GM18517 (cell line): ENCODE data around the gene TRPV3.
"Not testable (repeated sequence)": the region's sequence is repeated elsewhere in the genome, so short reads cannot be mapped to it uniquely, and the experiment has no call there.

ENCODE experiments used
- ATAC-seq: cut with Tn5 transposase; IDR thresholded peaks from one replicate; pipeline ENCODE4 v1.9.1; 2021; ENCODE audit warnings: mild to moderate bottlenecking, moderate library complexity; ENCODE audit not compliant: unreplicated experiment

Gene TRPV3

DNA sequence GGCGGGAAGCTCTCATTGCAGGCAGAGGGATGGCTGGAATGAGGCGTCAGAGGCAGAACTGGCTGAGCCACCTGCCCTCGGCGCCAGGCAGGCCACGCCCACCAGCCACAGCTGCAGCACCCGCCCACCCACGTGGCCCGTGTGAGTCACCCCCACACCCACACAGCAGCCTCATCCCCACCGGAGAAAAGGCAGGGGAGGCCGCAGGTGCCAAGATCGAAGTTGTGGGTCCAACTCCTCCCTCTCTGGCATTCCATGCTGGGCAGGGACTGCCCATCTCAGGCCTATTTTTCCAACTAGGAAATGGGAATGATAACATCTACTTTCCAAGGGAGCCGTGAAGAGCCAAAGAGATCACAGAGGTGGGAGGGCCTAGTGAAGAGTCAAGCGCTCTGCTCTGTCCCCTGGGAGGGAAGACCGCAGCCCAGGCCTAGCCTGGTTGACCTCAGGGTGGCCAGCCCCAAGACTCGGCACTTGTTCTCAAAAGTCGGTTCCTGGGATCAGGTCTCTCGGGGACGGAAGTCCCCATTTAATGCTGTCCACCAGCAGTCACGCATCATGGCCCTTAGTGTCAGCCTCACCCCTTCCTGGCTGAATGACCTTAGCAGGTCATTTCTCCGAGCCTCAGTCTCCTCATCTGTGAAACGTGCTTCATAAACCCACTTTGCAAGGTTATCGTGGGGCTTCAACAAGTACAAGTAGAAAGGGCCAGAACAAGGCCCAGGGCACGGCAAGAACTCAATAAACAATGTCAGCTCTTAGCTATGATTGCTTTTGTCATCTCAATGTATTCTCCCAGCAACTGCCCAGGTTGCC lies at the start of gene TRPV3:
TRPV3 (minus strand) TSS at position 45 of the 816 bp plus-strand sequence. CDS start 2,962 bp downstream, outside the sequence.
- ATAC-seq, result peak; percentile 37

- ATAC-seq, result no peak
Measured at GRCh38 chr17:3603870-3604259, 46.3 kb upstream of the TRPV3 start.

DNA sequence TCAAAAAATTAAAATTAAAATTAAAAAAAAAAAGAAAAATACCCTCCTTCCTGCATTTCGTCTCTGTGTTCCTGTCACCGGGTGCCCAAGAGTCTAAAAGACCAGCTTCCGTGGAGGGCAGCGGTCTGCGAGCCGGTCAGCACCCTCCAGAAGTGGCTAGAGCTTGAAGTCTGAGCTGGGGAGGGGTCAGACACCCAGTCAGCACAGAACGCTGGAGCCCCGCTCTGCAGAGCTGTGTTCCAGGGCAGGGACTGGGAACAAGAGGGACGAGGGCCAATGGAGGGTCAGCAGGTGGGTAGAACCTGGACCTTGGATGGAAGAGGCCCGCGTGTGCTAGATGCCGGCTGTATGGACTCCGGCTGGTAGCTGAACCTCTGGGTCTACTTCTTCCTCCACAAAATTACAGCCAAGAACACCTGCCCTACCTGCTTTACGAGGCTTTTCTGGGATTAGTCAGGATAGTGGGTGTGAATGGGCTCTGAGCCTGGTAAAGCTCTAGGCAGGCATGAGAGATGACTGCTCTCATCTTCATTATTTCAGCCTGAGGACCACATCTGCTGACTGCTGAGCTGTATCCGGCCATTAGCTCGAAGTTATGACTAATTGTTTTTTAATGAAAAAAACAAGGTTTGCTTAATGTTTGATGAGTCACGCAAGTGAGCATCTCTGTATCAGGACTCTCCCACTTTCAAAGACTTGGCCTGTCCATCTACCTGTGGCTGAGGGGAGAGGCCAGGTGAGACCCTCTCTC lies 45.7 kb upstream of the TRPV3 start:
- no peak for ATAC-seq

- no peak for ATAC-seq
Measured at GRCh38 chr17:3602499-3602898, 44.9 kb upstream of the TRPV3 start.

- ATAC-seq, result no peak
Measured at GRCh38 chr17:3600529-3601205, 43.1 kb upstream of the TRPV3 start.

GRCh38 chr17:3598078-3598477 lies 40.5 kb upstream of the TRPV3 start:
- no peak for ATAC-seq

DNA sequence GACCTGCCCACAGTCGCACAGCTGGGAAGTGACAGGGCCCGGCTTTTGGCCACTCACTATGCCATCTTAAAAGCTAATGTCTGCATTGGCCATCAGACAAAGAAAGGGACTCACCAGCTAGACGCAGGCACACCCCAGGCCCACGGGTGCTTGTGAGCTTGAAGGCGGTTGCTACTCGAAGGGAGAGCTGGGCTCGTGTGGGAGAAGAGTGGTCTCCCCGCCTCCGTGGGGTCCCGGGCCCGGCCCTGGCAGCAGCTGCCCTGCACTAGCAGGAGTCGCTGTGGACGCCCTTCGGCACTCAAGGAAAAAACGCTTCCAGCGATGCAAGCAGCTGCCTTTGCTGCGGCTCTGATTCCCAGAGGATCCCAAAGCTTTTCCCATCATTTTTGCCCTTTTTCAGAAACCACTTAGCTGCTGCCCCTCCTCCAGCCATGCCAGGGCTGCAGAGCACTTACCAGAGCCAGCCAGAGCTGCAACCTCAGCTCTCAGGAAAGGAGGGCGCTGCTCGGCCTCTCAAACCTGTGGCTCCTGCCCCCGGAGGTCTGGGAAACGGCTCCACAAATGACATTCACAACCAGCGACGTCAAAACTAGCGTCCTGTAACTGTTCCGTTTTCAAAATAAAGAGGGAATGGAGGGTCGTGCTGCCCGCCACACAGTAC lies 39.3 kb upstream of the TRPV3 start:
- no peak for ATAC-seq

DNA sequence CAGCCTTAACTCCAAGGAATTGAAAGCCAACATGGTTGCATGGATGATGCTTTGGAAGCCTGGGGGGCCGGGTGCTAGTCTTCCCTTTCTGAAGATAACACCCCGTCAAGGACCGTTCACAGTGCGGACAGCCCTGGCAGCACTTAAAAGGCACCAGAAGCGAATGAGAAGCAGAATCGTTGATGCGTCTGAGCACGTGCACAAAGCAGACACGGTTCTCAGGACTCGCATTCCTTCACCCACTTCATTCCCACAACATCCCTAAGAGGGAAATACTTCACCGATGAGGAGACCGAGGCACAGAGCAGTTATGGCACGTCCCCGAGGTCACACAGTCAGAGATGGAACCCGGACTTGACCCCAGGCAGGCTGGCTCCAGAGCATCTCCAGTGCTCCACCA lies 37.4 kb upstream of the TRPV3 start:
- ATAC-seq, result no peak

DNA sequence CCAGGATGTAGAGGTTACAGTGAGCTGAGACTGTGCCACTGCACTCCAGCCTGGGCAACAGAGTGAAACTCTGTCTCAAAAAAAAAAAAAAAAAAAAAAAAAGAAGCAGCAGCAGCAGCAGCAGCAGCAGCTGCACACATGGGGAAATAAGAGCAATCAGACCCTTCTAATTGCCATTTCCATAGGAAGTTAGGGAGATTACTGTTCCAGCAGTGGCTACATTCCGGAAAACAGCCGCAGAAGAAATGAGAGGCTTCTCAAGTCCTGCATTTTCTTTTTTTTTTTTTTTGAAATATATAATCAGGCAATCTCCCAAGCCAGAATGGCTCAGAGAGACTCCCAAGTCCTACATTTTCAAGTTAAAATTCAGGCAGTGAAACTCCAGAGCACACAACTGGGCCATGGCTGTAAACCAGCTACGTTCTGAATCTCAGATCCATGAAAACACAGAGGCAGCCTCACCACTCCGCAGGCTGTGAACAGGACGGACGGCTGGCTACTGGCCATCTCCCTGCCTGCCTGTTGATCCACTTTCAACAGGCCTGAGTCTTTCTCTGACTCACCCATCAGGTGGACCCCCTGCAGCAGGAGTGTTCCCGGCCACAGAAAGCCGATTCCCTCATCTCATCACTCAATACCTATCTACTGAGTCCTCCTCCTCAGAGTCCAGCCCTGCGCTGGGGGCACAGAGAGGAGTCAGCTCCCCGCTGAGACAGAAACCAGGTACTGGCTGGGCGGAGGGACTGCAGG lies 36.6 kb upstream of the TRPV3 start:
- no peak for ATAC-seq

- ATAC-seq, result no peak
Measured at GRCh38 chr17:3593384-3593783, 35.8 kb upstream of the TRPV3 start.

DNA sequence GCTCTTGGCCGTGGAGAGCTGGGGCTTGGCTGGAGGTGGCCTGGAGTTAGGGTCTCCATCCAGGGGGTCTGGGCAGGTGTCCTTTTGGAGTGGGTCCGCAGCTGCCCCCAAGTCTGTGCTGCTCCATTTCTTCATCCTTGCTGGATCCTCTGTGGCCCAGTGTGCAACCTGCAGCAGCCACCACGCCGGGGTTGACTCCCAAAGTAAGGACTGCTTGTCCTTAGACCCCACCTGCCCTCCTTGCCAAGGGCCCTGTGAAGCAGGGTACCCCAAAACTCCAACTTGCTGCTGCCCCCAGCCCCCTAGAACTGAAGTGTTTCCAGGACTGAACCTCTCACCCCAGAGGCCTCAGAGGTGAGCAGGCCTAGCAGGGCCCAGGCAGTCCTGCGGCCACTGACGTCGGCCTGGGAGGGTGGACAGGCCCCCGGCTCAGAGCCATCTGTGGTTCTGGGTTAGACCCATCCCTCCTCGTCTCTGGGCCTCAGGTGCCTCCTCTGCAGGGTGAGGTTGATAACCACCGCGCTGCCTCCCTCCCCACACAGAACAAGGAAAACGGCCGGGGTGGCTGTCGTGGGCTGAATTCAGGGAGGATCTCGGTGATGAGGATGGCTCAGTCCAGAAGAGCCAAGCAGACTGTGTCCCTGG lies 34.7 kb upstream of the TRPV3 start:
- no peak for ATAC-seq

GRCh38 chr17:3590768-3591167 lies 33.2 kb upstream of the TRPV3 start:
- ATAC-seq, result no peak

DNA sequence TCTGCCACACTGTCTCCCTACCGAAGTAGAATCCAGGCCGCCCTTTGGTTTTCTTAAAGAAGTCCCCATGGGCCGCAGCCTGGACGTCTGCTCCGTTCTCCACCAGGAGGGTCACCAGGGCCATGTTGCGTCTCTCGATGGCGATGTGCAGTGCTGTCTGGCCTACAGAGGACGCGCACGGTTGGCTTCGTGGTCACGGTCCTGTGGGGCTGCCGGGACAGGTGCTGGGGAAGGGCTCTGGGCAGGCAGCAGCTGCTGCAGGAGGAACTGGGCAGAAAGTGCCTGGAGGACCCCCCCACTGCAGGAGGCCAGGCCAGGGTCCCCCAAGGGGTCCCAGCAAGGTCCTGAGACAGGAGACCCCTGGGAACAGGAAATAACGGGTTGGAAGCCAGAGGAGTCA lies 32.6 kb upstream of the TRPV3 start:
- ATAC-seq, result no peak

DNA sequence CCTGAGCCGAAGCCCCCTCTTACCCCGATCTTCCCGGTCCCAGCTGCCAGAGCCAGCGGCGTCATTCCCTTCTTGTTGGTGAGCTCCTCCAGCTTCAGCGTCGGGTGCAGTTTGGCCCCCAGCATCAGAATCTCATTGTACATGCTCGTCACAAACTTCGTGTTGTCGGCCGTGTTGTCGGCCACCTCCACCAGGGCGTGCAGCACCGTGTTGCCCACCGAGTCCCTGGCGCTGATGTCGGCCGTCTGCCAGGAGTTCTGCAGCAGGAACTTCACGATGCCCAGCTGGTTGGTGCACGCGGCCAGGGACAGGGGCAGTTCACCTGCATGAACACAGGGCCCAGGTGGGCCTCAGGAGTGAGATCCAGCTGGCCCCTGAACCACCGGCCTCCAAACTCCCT lies 32.2 kb upstream of the TRPV3 start:
- no peak for ATAC-seq

DNA sequence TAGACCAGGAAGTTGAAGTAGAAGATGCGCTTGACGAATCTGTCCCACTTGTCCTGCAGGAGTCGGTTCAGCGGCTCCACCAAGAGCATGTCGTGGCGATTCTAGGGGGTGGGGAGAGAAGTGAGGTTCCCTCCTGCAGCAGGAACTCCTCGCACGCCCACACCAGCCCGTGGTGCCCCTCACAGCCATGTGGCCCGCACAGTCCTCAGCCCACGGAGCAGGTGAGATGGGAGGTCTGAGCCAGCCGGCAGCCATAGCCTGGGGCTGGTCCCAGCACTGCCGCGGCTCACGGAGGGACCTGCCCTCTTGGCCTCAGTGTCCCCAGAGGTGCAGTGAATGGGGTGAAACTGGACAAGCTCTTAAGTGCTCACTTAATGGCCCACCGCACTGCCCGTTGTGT lies 28.2 kb upstream of the TRPV3 start:
- no peak for ATAC-seq

GRCh38 chr17:3583456-3583855 lies 25.8 kb upstream of the TRPV3 start:
- ATAC-seq, result no peak

- ATAC-seq, result no peak
Measured at GRCh38 chr17:3582915-3583314, 25.3 kb upstream of the TRPV3 start.

GRCh38 chr17:3578667-3579066 lies 21.1 kb upstream of the TRPV3 start:
- not testable (repeated sequence) for ATAC-seq

- ATAC-seq, result no peak
Measured at GRCh38 chr17:3576970-3577369, 19.4 kb upstream of the TRPV3 start.

DNA sequence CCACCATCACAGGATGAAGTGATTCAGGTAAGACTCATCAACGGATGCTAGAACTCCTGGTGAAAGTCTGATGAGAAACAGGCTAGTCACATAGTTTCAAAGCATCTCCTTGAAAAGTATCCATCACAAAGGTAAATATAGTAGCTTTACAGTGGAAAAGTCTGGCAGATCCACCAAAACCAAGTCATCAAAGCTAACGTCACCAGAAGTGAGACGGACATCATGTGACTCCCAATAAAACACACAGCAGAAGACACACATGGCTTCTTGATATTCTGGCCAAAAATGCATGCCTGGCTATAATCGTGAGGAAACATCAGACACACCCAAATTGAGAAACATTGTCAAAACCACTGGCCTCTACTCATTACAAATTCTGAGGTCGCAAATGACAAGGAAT lies 17.9 kb upstream of the TRPV3 start:
- no peak for ATAC-seq
